C4-2B (cell line): Measurements from ENCODE around the gene AMZ1.
"Not testable (repeated sequence)": the region's sequence is repeated elsewhere in the genome, so short reads cannot be mapped to it uniquely, and the experiment has no call there.

ENCODE experiments used
- H3K27ac ChIP-seq: fragments of 450-650 bp; 2 replicates; pipeline ENCODE4 v1.5.1; 2017
- ZFX ChIP-seq: fragments of 450-650 bp; IDR thresholded peaks from 2 replicates; pipeline ENCODE4 v1.6.1; 2017
- TF ChIP-seq, protein P1 (sequence below): fragments of 450-650 bp; conservative IDR thresholded peaks from 2 replicates; pipeline ENCODE4 v1.5.1; 2017; ENCODE audit warnings: mild to moderate bottlenecking

AMZ1 gene

GRCh38 chr7:2717293-2718261, 29.6 kb downstream of the AMZ1 start:
- H3K27ac ChIP-seq = peak overlapping the region; percentile 27
- TF ChIP-seq, protein P1, sequence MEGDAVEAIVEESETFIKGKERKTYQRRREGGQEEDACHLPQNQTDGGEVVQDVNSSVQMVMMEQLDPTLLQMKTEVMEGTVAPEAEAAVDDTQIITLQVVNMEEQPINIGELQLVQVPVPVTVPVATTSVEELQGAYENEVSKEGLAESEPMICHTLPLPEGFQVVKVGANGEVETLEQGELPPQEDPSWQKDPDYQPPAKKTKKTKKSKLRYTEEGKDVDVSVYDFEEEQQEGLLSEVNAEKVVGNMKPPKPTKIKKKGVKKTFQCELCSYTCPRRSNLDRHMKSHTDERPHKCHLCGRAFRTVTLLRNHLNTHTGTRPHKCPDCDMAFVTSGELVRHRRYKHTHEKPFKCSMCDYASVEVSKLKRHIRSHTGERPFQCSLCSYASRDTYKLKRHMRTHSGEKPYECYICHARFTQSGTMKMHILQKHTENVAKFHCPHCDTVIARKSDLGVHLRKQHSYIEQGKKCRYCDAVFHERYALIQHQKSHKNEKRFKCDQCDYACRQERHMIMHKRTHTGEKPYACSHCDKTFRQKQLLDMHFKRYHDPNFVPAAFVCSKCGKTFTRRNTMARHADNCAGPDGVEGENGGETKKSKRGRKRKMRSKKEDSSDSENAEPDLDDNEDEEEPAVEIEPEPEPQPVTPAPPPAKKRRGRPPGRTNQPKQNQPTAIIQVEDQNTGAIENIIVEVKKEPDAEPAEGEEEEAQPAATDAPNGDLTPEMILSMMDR = no peak
- no peak for TF ChIP-seq ZFX

GRCh38 chr7:2718296-2718965, 30.4 kb downstream of the AMZ1 start:
- peak overlapping the region; percentile 27; the same call in 1 of the 2 replicates for H3K27ac ChIP-seq
- TF ChIP-seq, protein P1 = no peak
- no peak for TF ChIP-seq ZFX

DNA sequence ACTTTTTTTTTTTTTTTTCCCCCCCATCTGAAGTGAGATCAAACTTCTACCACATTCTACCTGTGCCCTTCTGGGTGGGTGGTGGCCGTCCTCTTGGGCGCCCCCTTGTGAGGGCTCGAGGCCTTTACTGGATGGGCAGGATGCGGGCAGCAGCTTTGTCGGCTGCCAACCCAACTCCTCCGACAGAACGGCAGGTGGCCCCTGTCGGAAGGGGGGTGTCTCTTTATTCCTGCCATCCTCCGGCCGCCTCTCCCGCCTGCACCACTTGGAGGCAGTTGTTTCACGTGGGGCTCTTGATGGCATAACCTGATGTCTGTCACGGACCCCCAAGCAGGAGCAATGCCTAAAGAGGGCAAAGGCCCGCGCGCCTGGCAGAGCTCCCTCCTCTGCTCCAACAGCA, 31.0 kb downstream of the AMZ1 start:
- TF ChIP-seq, protein P1 = peak; percentile 86
- no peak for TF ChIP-seq ZFX
- H3K27ac ChIP-seq = no peak overlapping the region

- H3K27ac ChIP-seq = no peak overlapping the region
- no peak for TF ChIP-seq ZFX
- TF ChIP-seq, protein P1 = no peak
These were observed 32.0 kb downstream of the AMZ1 start for GRCh38 chr7:2720024-2720423.

- no peak for TF ChIP-seq ZFX
- TF ChIP-seq, protein P1 = no peak
- no peak overlapping the region for H3K27ac ChIP-seq
These were observed 33.8 kb downstream of the AMZ1 start for GRCh38 chr7:2721842-2722241.

- no peak for TF ChIP-seq ZFX
- TF ChIP-seq, protein P1 = no peak
- H3K27ac ChIP-seq = no peak overlapping the region
These were observed 34.6 kb downstream of the AMZ1 start for GRCh38 chr7:2722591-2722990.

- TF ChIP-seq, protein P1 = no peak
- no peak for TF ChIP-seq ZFX
- H3K27ac ChIP-seq = no peak overlapping the region
These were observed 35.3 kb downstream of the AMZ1 start for GRCh38 chr7:2723138-2723850.

- H3K27ac ChIP-seq = not testable (repeated sequence)
These were observed 36.0 kb downstream of the AMZ1 start for GRCh38 chr7:2724036-2724435.
